SK-N-SH (cell line): ENCODE results near the gene OR6X1. TPM values are rescaled to one million over a fixed set of nuclear protein-coding genes. Genes with fewer than 3 reads are reported as not detected.

Source experiments
- CTCF ChIA-PET: fragments of 300-600, 350-600 bp; formaldehyde crosslinking; extraction: SDS; loops from one replicate; lab custom pipeline; 2021; lab: Yijun Ruan, JAX
- POLR2A ChIA-PET: fragments of 350-600 bp; sonication (Branson Sonifier 250); formaldehyde crosslinking; extraction: SDS; loops from one replicate; lab custom pipeline; 2020; ENCODE audit warnings: antibody characterized with exemption, inconsistent platforms; lab: Yijun Ruan, JAX
- DNase-seq: peaks from one replicate; pipeline ENCODE4 v3.0.0; 2012
- H2AFZ ChIP-seq: fragments of 200-600 bp; sonication (generic); 2 replicates; pipeline ENCODE4 v1.8.1; 2016; ENCODE audit warnings: antibody characterized with exemption, mild to moderate bottlenecking, low read depth
- H3F3A ChIP-seq: fragments of 200-600 bp; sonication (generic); replicated peaks from 2 replicates; pipeline ENCODE3; 2016; ENCODE audit warnings: antibody characterized with exemption, mild to moderate bottlenecking; ENCODE audit not compliant: insufficient read depth
- H3K27ac ChIP-seq, 2 experiments: fragments of 200-500 bp in 1 of 2; fragments of 200-600 bp in 1 of 2; sonication (Bioruptor generic) in 1 of 2; sonication (generic), shearing (Covaris generic) in 1 of 2; 2 replicates each; pipeline versions ENCODE4 v1.5.1 to v1.6.1; 2014 to 2016; ENCODE audit warnings: low read depth in 2 of 2, inconsistent platforms in 1 of 2, low read length in 1 of 2, mild to moderate bottlenecking in 1 of 2, mixed read lengths in 1 of 2
- H3K27me3 ChIP-seq: fragments of 200-600 bp; sonication (generic), shearing (Covaris generic); 2 replicates; pipeline ENCODE4 v1.6.1; 2016; ENCODE audit warnings: mixed run types; ENCODE audit not compliant: insufficient read depth
- H3K36me3 ChIP-seq, 2 experiments: fragments of 200-500 bp in 1 of 2; fragments of 200-600 bp in 1 of 2; sonication (Bioruptor generic) in 1 of 2; sonication (generic) in 1 of 2; replicated peaks in 1 of 2; 2 replicates each; pipeline versions ENCODE3 to v1.5.1; 2014 to 2016; ENCODE audit warnings: low read length in 1 of 2, mild to moderate bottlenecking in 1 of 2; ENCODE audit not compliant: insufficient read depth in 2 of 2, control insufficient read depth in 1 of 2
- H3K4me1 ChIP-seq, 2 experiments: fragments of 200-500 bp in 1 of 2; fragments of 200-600 bp in 1 of 2; sonication (Bioruptor generic) in 1 of 2; sonication (generic), shearing (Covaris generic) in 1 of 2; 2 replicates each; pipeline versions ENCODE4 v1.5.1 to v1.6.1; 2014 to 2016; ENCODE audit warnings: low read depth in 1 of 2, low read length in 1 of 2, mixed run types in 1 of 2; ENCODE audit not compliant: insufficient read depth in 2 of 2, control insufficient read depth in 1 of 2
- H3K4me2 ChIP-seq: fragments of 200-600 bp; sonication (generic), shearing (Covaris generic); 2 replicates; pipeline ENCODE4 v1.6.1; 2017; ENCODE audit warnings: mixed run types
- H3K4me3 ChIP-seq, 2 experiments: fragments of 200-500 bp in 1 of 2; fragments of 200-600 bp in 1 of 2; sonication (Bioruptor generic) in 1 of 2; sonication (generic), shearing (Covaris generic) in 1 of 2; 2 replicates each; pipeline versions ENCODE4 v1.5.1 to v1.8.1; 2014 to 2016; ENCODE audit warnings: low read depth in 2 of 2, inconsistent platforms in 1 of 2, low read length in 1 of 2, mild to moderate bottlenecking in 1 of 2, mixed read lengths in 1 of 2, moderate library complexity in 1 of 2
- H3K79me2 ChIP-seq: fragments of 200-600 bp; sonication (generic); 2 replicates; pipeline ENCODE4 v1.8.1; 2017; ENCODE audit warnings: mild to moderate bottlenecking; ENCODE audit not compliant: insufficient read depth
- H3K9ac ChIP-seq: fragments of 200-600 bp; sonication (generic); 2 replicates; pipeline ENCODE4 v1.6.1; 2017; ENCODE audit warnings: mixed run types
- H3K9me2 ChIP-seq: fragments of 200-600 bp; sonication (generic); 2 replicates; pipeline ENCODE4 v1.6.1; 2017; ENCODE audit warnings: mixed run types
- H3K9me3 ChIP-seq: fragments of 200-600 bp; sonication (generic); 2 replicates; pipeline ENCODE4 v1.6.1; 2017; ENCODE audit warnings: mixed run types, mild to moderate bottlenecking, moderate library complexity
- H4K20me1 ChIP-seq: fragments of 200-600 bp; sonication (generic); 2 replicates; pipeline ENCODE4 v1.6.1; 2017; ENCODE audit warnings: mild to moderate bottlenecking, mixed run types; ENCODE audit not compliant: insufficient read depth
- CHD2 ChIP-seq: fragments of 150-350 bp; IDR thresholded peaks from 2 replicates; pipeline ENCODE4 v1.6.1; 2018; ENCODE audit warnings: low read length; ENCODE audit not compliant: partially characterized antibody
- ELF1 ChIP-seq: IDR thresholded peaks from 2 replicates; pipeline ENCODE4 v1.4.0; 2012
- EP300 ChIP-seq, 2 experiments: IDR thresholded peaks; 2 replicates each; pipeline versions ENCODE4 v1.4.0 to v1.6.1; 2012; ENCODE audit warnings: borderline replicate concordance in 1 of 2, low read depth in 1 of 2, low read length in 1 of 2
- EZH2phosphoT487 ChIP-seq: fragments of 200-600 bp; sonication (generic); IDR thresholded peaks from 2 replicates; pipeline ENCODE4 v1.6.1; 2017; ENCODE audit warnings: low read depth, mixed run types, mild to moderate bottlenecking, antibody characterized with exemption, moderate library complexity, borderline replicate concordance
- FOSL2 ChIP-seq: IDR thresholded peaks from 2 replicates; pipeline ENCODE4 v1.4.0; 2012; ENCODE audit warnings: low read depth, mild to moderate bottlenecking, moderate library complexity, borderline replicate concordance
- FOXM1 ChIP-seq: IDR thresholded peaks from 2 replicates; pipeline ENCODE4 v1.4.0; 2012; ENCODE audit warnings: low read depth, mild to moderate bottlenecking
- JUND ChIP-seq: IDR thresholded peaks from 2 replicates; pipeline ENCODE4 v1.4.0; 2012
- MEF2A ChIP-seq: IDR thresholded peaks from 2 replicates; pipeline ENCODE4 v1.4.0; 2012; ENCODE audit warnings: low read depth, borderline replicate concordance
- NRF1 ChIP-seq: IDR thresholded peaks from 2 replicates; pipeline ENCODE4 v1.6.1; 2012; ENCODE audit warnings: low read depth, mild to moderate bottlenecking, low read length
- POLR2AphosphoS5 ChIP-seq: IDR thresholded peaks from 2 replicates; pipeline ENCODE4 v1.6.1; 2012; ENCODE audit warnings: low read depth, low read length
- RAD21 ChIP-seq: IDR thresholded peaks from 2 replicates; pipeline ENCODE4 v1.6.1; 2012; ENCODE audit warnings: mild to moderate bottlenecking, low read length
- RCOR1 ChIP-seq: fragments of 150-350 bp; IDR thresholded peaks from 2 replicates; pipeline ENCODE4 v1.6.1; 2017; ENCODE audit warnings: antibody characterized with exemption, low read length
- RFX5 ChIP-seq: IDR thresholded peaks from 2 replicates; pipeline ENCODE4 v1.6.1; 2012; ENCODE audit warnings: mild to moderate bottlenecking, improper control_type of control experiment, low read length
- SIN3A ChIP-seq: IDR thresholded peaks from 2 replicates; pipeline ENCODE4 v1.6.1; 2012; ENCODE audit warnings: low read depth, mild to moderate bottlenecking, low read length, moderate library complexity, borderline replicate concordance
- SMC3 ChIP-seq: IDR thresholded peaks from 2 replicates; pipeline ENCODE4 v1.6.1; 2012; ENCODE audit warnings: low read depth, low read length, improper control_type of control experiment
- TAF1 ChIP-seq: IDR thresholded peaks from 2 replicates; pipeline ENCODE4 v1.6.1; 2012; ENCODE audit warnings: low read depth, mild to moderate bottlenecking, low read length, moderate library complexity, borderline replicate concordance
- TCF12 ChIP-seq: IDR thresholded peaks from 2 replicates; pipeline ENCODE4 v1.4.0; 2012
- YY1 ChIP-seq: IDR thresholded peaks from 2 replicates; pipeline ENCODE4 v1.4.0; 2012; ENCODE audit warnings: low read depth, mild to moderate bottlenecking
- WGBS: methylation state at CpG from one replicate; pipeline ENCODE4 v1.1.6; 2017; ENCODE audit warnings: low lambda C conversion rate; 5-methylcytosine and 5-hydroxymethylcytosine counted together
- polyA plus RNA-seq, 3 experiments: library from polyadenylated mRNA; depleted of rRNA; stranded (reverse); fragments of >200 nt; gene quantifications; 2 replicates each; pipeline ENCODE4 v1.2.3, GENCODE V29; 2012
- TF ChIP-seq, protein P1 (sequence below): IDR thresholded peaks from 2 replicates; pipeline ENCODE4 v1.4.0; 2012; ENCODE audit warnings: low read depth, borderline replicate concordance
- TF ChIP-seq, protein P2 (sequence below): fragments of 150-350 bp; IDR thresholded peaks from 2 replicates; pipeline ENCODE4 v1.6.1; 2017; ENCODE audit warnings: antibody characterized with exemption, low read length, low read depth, borderline replicate concordance
- TF ChIP-seq, protein P3 (sequence below): fragments of 150-350 bp; IDR thresholded peaks from 2 replicates; pipeline ENCODE4 v1.6.1; 2016; ENCODE audit warnings: mild to moderate bottlenecking, low read depth, low read length
- TF ChIP-seq, protein P4 (sequence below): IDR thresholded peaks from 2 replicates; pipeline ENCODE4 v1.6.1; 2012; ENCODE audit warnings: mild to moderate bottlenecking, low read depth, low read length, moderate library complexity
- TF ChIP-seq, protein P5 (sequence below): fragments of 200-600 bp; sonication (generic); IDR thresholded peaks from 2 replicates; pipeline ENCODE4 v1.6.1; 2017; ENCODE audit warnings: antibody characterized with exemption, mild to moderate bottlenecking, moderate library complexity
- TF ChIP-seq, protein P6 (sequence below): IDR thresholded peaks from 2 replicates; pipeline ENCODE4 v1.4.0; 2012; ENCODE audit warnings: low read depth

Gene OR6X1
- polyA plus RNA-seq, 1 of the 3 experiments (the other 2 are of a cell fraction) = not detected

DNA sequence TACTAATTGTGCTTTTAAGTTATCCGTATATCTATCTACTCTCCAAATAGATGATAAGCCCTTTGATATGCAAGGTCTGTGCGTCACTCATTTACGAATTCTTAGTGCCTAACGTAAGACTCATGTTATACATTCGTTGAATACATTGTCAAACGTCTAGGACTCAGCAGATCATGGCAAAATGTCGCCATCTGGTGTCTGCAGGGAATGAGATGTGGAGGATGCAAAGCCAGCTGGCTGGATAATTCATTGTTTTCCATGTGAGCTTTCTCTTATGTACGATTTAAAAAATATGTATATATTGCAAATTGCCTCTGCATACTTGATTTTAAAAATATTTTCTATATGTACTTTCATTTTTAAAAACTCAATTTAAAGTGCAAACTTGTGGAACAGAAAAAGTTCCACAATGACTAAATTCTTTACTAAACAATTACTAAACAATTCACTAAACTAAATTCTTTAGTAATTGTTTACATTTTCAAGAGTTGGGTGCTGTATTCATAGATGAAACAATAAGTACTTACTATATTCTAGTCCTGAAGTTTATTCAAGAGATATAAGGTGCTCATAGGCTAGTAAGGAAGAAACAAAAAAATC is 46.6 kb downstream of the OR6X1 start:
- Histone ChIP-seq H4K20me1 (no peaks in the 10 kb centered on the region), H3K4me1 (peaks cover 0 to 2% of the 10 kb centered on the region in 2 experiments; a peak in 1 of 4 replicates), H3K4me2 (no peak overlapping the region), H3K9me2 (no peaks in the 10 kb centered on the region), H3K4me3 (no peak overlapping the region), H3F3A (no peaks in the 10 kb centered on the region), H3K27me3 (peaks cover 5% of the 10 kb centered on the region; the same call in 1 of the 2 replicates), H3K79me2 (no peaks in the 10 kb centered on the region), H3K36me3 (no peaks in the 10 kb centered on the region), H3K9ac (no peak overlapping the region), H3K9me3 (no peaks in the 10 kb centered on the region), H3K27ac (no peak overlapping the region), H2AFZ (no peak overlapping the region)
- POLR2A ChIA-PET = interaction anchor here (1.3 to 2.7 kb wide), 2 partner anchors 54 to 55 kb away, joined by 4 to 12 read pairs; partner anchors contain the start of gene SCN3B
- 4% methylated on average over 8 of the region's 8 CpGs for WGBS
- CTCF ChIA-PET = interaction anchor here (0.6 to 15.3 kb wide), 47 partner anchors 9 to 229 kb away, joined by 3 to 441 read pairs (median 9); partner anchors contain the start of gene SCN3B
- peak; percentile 70 for DNase-seq
- TF ChIP-seq, protein P1, sequence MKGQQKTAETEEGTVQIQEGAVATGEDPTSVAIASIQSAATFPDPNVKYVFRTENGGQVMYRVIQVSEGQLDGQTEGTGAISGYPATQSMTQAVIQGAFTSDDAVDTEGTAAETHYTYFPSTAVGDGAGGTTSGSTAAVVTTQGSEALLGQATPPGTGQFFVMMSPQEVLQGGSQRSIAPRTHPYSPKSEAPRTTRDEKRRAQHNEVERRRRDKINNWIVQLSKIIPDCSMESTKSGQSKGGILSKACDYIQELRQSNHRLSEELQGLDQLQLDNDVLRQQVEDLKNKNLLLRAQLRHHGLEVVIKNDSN = no peak
- TF ChIP-seq YY1 (no peak), EZH2phosphoT487 (no peak), RFX5 (no peak), TAF1 (no peak), FOXM1 (no peak), TCF12 (no peak), MEF2A (no peak), RCOR1 (no peak), SIN3A (no peak), RAD21 (peak; percentile 99), ELF1 (no peak), NRF1 (0 out of 2 replicates have a peak, but pooled peaks have one; percentile 15), EP300 (IDR thresholded peaks at IDR 0.05; ENCODE audit: borderline replicate concordance in 1 of 2, low read depth in 1 of 2, low read length in 1 of 2) (no peak), POLR2AphosphoS5 (no peak), CHD2 (no peak), SMC3 (peak; percentile 98), JUND (no peak), FOSL2 (no peak)
- TF ChIP-seq, protein P2, sequence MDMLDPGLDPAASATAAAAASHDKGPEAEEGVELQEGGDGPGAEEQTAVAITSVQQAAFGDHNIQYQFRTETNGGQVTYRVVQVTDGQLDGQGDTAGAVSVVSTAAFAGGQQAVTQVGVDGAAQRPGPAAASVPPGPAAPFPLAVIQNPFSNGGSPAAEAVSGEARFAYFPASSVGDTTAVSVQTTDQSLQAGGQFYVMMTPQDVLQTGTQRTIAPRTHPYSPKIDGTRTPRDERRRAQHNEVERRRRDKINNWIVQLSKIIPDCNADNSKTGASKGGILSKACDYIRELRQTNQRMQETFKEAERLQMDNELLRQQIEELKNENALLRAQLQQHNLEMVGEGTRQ = no peak
- TF ChIP-seq, protein P3, sequence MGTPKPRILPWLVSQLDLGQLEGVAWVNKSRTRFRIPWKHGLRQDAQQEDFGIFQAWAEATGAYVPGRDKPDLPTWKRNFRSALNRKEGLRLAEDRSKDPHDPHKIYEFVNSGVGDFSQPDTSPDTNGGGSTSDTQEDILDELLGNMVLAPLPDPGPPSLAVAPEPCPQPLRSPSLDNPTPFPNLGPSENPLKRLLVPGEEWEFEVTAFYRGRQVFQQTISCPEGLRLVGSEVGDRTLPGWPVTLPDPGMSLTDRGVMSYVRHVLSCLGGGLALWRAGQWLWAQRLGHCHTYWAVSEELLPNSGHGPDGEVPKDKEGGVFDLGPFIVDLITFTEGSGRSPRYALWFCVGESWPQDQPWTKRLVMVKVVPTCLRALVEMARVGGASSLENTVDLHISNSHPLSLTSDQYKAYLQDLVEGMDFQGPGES = no peak
- TF ChIP-seq, protein P4, sequence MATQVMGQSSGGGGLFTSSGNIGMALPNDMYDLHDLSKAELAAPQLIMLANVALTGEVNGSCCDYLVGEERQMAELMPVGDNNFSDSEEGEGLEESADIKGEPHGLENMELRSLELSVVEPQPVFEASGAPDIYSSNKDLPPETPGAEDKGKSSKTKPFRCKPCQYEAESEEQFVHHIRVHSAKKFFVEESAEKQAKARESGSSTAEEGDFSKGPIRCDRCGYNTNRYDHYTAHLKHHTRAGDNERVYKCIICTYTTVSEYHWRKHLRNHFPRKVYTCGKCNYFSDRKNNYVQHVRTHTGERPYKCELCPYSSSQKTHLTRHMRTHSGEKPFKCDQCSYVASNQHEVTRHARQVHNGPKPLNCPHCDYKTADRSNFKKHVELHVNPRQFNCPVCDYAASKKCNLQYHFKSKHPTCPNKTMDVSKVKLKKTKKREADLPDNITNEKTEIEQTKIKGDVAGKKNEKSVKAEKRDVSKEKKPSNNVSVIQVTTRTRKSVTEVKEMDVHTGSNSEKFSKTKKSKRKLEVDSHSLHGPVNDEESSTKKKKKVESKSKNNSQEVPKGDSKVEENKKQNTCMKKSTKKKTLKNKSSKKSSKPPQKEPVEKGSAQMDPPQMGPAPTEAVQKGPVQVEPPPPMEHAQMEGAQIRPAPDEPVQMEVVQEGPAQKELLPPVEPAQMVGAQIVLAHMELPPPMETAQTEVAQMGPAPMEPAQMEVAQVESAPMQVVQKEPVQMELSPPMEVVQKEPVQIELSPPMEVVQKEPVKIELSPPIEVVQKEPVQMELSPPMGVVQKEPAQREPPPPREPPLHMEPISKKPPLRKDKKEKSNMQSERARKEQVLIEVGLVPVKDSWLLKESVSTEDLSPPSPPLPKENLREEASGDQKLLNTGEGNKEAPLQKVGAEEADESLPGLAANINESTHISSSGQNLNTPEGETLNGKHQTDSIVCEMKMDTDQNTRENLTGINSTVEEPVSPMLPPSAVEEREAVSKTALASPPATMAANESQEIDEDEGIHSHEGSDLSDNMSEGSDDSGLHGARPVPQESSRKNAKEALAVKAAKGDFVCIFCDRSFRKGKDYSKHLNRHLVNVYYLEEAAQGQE = no peak
- TF ChIP-seq, protein P5, sequence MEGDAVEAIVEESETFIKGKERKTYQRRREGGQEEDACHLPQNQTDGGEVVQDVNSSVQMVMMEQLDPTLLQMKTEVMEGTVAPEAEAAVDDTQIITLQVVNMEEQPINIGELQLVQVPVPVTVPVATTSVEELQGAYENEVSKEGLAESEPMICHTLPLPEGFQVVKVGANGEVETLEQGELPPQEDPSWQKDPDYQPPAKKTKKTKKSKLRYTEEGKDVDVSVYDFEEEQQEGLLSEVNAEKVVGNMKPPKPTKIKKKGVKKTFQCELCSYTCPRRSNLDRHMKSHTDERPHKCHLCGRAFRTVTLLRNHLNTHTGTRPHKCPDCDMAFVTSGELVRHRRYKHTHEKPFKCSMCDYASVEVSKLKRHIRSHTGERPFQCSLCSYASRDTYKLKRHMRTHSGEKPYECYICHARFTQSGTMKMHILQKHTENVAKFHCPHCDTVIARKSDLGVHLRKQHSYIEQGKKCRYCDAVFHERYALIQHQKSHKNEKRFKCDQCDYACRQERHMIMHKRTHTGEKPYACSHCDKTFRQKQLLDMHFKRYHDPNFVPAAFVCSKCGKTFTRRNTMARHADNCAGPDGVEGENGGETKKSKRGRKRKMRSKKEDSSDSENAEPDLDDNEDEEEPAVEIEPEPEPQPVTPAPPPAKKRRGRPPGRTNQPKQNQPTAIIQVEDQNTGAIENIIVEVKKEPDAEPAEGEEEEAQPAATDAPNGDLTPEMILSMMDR = peak; percentile 91
- TF ChIP-seq, protein P6, sequence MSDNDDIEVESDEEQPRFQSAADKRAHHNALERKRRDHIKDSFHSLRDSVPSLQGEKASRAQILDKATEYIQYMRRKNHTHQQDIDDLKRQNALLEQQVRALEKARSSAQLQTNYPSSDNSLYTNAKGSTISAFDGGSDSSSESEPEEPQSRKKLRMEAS = no peak
